NCI-H146 (cell line): ENCODE data around the gene STRN.
"Not testable (repeated sequence)": the region's sequence is repeated elsewhere in the genome, so short reads cannot be mapped to it uniquely, and the experiment has no call there.

Source experiments
- DNase-seq: peaks from one replicate; lab custom pipeline; 2025; lab: John Stamatoyannopoulos, UW

STRN gene

GRCh38 chr2:36834731-36835524 is 131.4 kb downstream of the STRN start:
- no peak for DNase-seq

- DNase-seq, result no peak
Measured at GRCh38 chr2:36834203-36834602, 132.1 kb downstream of the STRN start.

GRCh38 chr2:36831185-36831584 is 135.2 kb downstream of the STRN start:
- no peak for DNase-seq

GRCh38 chr2:36824683-36825082 is 141.7 kb downstream of the STRN start:
- DNase-seq, result not testable (repeated sequence)

- DNase-seq, result no peak
Measured at GRCh38 chr2:36824273-36824672, 142.1 kb downstream of the STRN start.

- peak; percentile 7 for DNase-seq
Measured at GRCh38 chr2:36823862-36824261, 142.5 kb downstream of the STRN start.

GRCh38 chr2:36820942-36821605 is 145.3 kb downstream of the STRN start:
- no peak for DNase-seq

- no peak for DNase-seq
Measured at GRCh38 chr2:36819095-36819711, 147.1 kb downstream of the STRN start.

GRCh38 chr2:36818542-36818941 is 147.8 kb downstream of the STRN start:
- no peak for DNase-seq

GRCh38 chr2:36812196-36812595 is 154.1 kb downstream of the STRN start:
- DNase-seq, result no peak

GRCh38 chr2:36811071-36811470 is 155.3 kb downstream of the STRN start:
- DNase-seq, result no peak

GRCh38 chr2:36809069-36809445 is 157.3 kb downstream of the STRN start:
- DNase-seq, result no peak

GRCh38 chr2:36808386-36809068 is 157.8 kb downstream of the STRN start:
- DNase-seq, result no peak

GRCh38 chr2:36807223-36807886 is 159.0 kb downstream of the STRN start:
- no peak for DNase-seq

- peak; percentile 18 for DNase-seq
Measured at GRCh38 chr2:36805635-36806224, 160.6 kb downstream of the STRN start.

GRCh38 chr2:36802952-36803351 is 163.4 kb downstream of the STRN start:
- no peak for DNase-seq

GRCh38 chr2:36801088-36801487 is 165.2 kb downstream of the STRN start:
- DNase-seq, result no peak

- DNase-seq, result no peak
Measured at GRCh38 chr2:36800381-36800780, 166.0 kb downstream of the STRN start.

GRCh38 chr2:36798724-36799123 is 167.6 kb downstream of the STRN start:
- DNase-seq, result no peak

GRCh38 chr2:36797324-36798070 is 168.8 kb downstream of the STRN start:
- DNase-seq, result no peak
